Brain microvascular endothelial cell (primary cell): Measurements from ENCODE around the gene FAM53A.
"Not testable (repeated sequence)": the region's sequence is repeated elsewhere in the genome, so short reads cannot be mapped to it uniquely, and the experiment has no call there.

Experiments
- DNase-seq: peaks from one replicate; pipeline ENCODE4 v3.0.0-alpha.2; 2020
- H3K27ac ChIP-seq: fragments of 250-450 bp; sonication (Bioruptor Pico); 2 replicates; pipeline ENCODE4 v1.5.1; 2020; ENCODE audit warnings: mild to moderate bottlenecking, moderate library complexity
- H3K27me3 ChIP-seq: fragments of 250-450 bp; sonication (Bioruptor Pico); replicated peaks from 2 replicates; pipeline ENCODE4 v1.5.1; 2020; ENCODE audit warnings: mild to moderate bottlenecking
- H3K36me3 ChIP-seq: fragments of 250-450 bp; sonication (Bioruptor Pico); replicated peaks from 2 replicates; pipeline ENCODE4 v1.5.1; 2020; ENCODE audit warnings: mild to moderate bottlenecking
- H3K4me3 ChIP-seq: 2 replicates; pipeline ENCODE4 v1.5.1; 2011; ENCODE audit warnings: low read depth, mild to moderate bottlenecking, control low read depth, low read length, moderate library complexity
- in situ Hi-C: cut with HindIII; loops from 2 replicates; pipeline ENCODE4 v1.10.0; 2017; ENCODE audit warnings: low sequenced_read_pairs, low pct_ligation_motif_present
- TF ChIP-seq, protein P1 (sequence below): IDR thresholded peaks from 2 replicates; pipeline ENCODE4 v1.5.1; 2011; ENCODE audit warnings: low read depth, mild to moderate bottlenecking, moderate library complexity, low read length, control low read depth, inconsistent platforms; ENCODE audit errors: missing control alignments

FAM53A gene

DNA sequence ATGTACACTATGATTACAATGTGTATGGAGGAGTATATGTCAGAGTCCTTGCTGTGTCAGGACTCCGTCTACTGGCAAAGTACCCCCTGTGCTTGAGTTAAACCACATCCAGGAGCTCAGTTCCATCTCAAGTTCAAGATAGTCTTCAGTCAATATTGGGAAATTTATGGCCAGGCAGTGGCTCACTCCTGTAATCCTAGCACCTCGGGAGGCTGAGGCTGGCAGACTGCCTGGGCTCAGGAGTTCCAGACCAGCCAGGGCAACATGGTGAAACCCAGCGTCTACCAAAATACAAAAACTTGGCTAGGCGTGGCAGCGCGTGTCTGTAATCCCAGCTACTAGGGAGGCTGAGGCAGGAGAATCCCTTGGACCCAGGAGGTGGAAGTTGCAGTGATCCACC lies 22.2 kb upstream of the FAM53A start:
- in situ Hi-C loops = no loop called here
- Histone ChIP-seq H3K27ac (no peak overlapping the region), H3K4me3 (no peak overlapping the region), H3K27me3 (no peaks in the 10 kb centered on the region), H3K36me3 (peaks cover 42% of the 10 kb centered on the region)
- no peak for DNase-seq
- TF ChIP-seq, protein P1, sequence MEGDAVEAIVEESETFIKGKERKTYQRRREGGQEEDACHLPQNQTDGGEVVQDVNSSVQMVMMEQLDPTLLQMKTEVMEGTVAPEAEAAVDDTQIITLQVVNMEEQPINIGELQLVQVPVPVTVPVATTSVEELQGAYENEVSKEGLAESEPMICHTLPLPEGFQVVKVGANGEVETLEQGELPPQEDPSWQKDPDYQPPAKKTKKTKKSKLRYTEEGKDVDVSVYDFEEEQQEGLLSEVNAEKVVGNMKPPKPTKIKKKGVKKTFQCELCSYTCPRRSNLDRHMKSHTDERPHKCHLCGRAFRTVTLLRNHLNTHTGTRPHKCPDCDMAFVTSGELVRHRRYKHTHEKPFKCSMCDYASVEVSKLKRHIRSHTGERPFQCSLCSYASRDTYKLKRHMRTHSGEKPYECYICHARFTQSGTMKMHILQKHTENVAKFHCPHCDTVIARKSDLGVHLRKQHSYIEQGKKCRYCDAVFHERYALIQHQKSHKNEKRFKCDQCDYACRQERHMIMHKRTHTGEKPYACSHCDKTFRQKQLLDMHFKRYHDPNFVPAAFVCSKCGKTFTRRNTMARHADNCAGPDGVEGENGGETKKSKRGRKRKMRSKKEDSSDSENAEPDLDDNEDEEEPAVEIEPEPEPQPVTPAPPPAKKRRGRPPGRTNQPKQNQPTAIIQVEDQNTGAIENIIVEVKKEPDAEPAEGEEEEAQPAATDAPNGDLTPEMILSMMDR = no peak

DNA sequence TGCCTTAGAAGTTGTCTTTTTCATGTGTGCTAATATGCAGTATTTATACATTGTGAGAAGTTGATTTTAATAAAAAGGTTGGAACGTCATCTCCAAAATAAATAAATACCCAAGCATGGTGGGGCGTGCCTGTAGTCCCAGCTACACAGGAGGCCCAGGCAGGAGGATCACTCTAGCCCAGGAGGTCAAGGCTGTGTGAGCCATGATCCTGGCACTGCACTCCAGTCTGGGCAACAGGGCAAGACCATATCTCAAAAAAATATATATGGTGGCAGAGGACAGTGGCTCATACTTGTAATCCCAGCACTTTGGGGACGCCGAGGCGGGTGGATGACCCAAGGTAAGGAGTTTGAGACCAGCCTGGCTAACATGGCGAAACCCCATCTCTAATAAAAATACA lies 21.6 kb upstream of the FAM53A start:
- H3K27me3 ChIP-seq = no peaks in the 10 kb centered on the region
- H3K27ac ChIP-seq = no peak overlapping the region
- in situ Hi-C loops = no loop called here
- no peak overlapping the region for H3K4me3 ChIP-seq
- TF ChIP-seq, protein P1 = no peak
- DNase-seq = no peak
- H3K36me3 ChIP-seq = peaks cover 47% of the 10 kb centered on the region

DNA sequence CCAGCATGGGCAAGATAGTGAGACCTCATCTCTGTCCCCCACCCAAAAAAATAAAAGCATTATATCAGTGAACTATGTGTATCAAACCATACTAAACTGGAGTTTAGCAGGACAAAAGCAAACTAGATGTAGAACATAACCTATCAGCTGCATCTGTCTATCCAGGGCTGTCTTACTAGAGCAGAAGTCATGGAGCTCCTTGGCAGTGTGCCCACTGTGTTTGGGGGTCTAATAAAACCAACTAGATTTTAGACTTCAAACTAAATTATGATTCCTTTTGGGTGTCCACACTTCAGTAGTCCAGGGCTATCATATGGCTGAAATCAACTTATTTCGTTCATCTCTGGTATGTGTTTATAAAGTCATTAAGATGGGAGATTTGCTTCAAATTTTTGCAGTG lies 19.8 kb upstream of the FAM53A start:
- in situ Hi-C loops = no loop called here

GRCh38 chr4:1701671-1702070 lies 17.6 kb upstream of the FAM53A start:
- H3K4me3 ChIP-seq, DNase-seq, H3K27me3 ChIP-seq, in situ Hi-C loops, H3K27ac ChIP-seq: not testable (repeated sequence)
- H3K36me3 ChIP-seq = peaks cover 66% of the 10 kb centered on the region

More for the DNA sequence above, 19.8 kb upstream of the FAM53A start:
- no peak overlapping the region for H3K4me3 ChIP-seq
- no peak overlapping the region for H3K27ac ChIP-seq
- H3K27me3 ChIP-seq = no peaks in the 10 kb centered on the region
- DNase-seq = no peak
- TF ChIP-seq, protein P1 = no peak
- H3K36me3 ChIP-seq = peaks cover 55% of the 10 kb centered on the region

DNA sequence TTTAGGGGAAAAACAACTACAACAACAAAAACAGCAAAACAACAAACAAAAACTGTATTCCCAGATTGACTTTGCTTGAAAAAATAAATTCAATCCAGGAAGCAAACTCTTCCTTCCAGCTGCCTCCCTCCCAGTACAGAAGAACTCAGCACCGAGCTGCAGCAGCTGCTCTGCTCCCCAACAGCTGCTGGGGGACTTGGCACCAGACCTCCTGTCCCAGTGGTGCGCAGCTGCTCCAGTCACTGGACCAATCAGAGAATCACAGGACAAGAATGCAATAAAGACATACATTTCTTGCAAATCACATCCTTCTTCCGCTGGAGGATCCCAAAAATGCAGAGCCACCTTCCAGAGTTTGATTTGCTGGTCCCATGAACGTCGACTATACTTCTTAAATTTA lies 11.8 kb upstream of the FAM53A start:
- no peak for DNase-seq
- Histone ChIP-seq H3K27ac (no peak overlapping the region), H3K4me3 (no peak overlapping the region), H3K27me3 (no peaks in the 10 kb centered on the region), H3K36me3 (peaks cover 74% of the 10 kb centered on the region)
- TF ChIP-seq, protein P1 = no peak
- in situ Hi-C loops = no loop called here

DNA sequence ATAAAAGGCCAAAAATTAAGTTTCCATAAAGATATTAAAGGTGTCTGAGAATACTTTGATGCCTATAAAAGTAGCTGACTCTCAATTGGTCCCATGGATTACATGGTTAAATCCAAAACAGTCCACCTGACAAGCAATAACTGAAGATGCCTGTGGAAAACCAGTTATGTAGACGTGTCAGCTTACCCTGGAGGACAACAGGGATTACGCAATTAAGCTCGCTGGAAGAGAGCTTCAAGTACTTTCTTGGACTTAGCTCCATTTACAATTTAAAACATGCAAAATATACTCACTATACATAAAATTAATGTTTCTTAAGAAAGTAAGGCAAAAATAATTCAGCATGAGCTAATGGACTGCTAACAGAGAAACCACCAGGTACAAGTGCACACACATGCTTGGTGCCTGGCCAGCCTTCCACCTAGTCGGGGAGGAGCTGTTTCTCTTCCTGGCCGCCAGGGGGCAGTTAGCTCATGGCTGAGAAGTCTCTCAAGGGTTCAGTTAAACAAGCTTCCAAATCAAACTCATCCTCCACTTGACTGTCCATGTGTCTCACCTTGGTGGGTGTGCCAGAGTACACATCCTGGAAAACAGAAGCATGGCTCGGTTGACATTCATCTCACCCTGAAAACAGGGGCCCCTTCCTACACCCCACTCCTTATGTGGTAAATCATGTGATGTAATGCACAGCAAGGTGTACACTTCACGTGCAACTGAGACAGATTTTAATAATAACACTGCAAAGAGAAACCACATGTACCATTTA lies 9.2 kb upstream of the FAM53A start:
- no peaks in the 10 kb centered on the region for H3K27me3 ChIP-seq
- in situ Hi-C loops = no loop called here
- TF ChIP-seq, protein P1 = peak; percentile 98
- peak; percentile 38 for DNase-seq
- H3K36me3 ChIP-seq = peaks cover 59% of the 10 kb centered on the region
- H3K27ac ChIP-seq = no peak overlapping the region
- H3K4me3 ChIP-seq = no peak overlapping the region
